Measurements from ENCODE around the gene NLK.

DNA sequence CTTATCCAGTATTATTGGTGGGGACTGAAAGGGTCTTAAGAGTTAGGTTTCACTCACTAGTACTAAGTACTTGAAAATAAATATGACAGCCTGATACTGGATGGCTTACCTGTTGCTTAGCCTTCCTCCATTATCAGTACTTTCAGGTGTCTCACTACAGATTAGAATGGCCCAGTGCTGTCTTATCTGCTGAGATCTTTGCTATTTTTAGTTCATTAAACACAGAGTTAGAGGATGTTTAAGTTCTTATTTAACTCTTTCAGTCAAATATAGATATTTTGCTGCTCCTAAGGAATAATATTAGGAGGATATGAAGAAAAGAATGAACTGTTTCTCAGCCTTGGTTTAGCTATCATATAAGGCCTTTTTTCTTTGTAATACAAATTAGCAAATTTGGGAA is 74.8 kb downstream of the NLK start:
- TF ChIP-seq POLR2A (IDR thresholded peaks at IDR 0.05), result no peak
- TF ChIP-seq, protein P1, sequence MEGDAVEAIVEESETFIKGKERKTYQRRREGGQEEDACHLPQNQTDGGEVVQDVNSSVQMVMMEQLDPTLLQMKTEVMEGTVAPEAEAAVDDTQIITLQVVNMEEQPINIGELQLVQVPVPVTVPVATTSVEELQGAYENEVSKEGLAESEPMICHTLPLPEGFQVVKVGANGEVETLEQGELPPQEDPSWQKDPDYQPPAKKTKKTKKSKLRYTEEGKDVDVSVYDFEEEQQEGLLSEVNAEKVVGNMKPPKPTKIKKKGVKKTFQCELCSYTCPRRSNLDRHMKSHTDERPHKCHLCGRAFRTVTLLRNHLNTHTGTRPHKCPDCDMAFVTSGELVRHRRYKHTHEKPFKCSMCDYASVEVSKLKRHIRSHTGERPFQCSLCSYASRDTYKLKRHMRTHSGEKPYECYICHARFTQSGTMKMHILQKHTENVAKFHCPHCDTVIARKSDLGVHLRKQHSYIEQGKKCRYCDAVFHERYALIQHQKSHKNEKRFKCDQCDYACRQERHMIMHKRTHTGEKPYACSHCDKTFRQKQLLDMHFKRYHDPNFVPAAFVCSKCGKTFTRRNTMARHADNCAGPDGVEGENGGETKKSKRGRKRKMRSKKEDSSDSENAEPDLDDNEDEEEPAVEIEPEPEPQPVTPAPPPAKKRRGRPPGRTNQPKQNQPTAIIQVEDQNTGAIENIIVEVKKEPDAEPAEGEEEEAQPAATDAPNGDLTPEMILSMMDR (IDR thresholded peaks at IDR 0.05), result no peak
